ENCODE results near the gene THBS2.

The THBS2 gene

DNA sequence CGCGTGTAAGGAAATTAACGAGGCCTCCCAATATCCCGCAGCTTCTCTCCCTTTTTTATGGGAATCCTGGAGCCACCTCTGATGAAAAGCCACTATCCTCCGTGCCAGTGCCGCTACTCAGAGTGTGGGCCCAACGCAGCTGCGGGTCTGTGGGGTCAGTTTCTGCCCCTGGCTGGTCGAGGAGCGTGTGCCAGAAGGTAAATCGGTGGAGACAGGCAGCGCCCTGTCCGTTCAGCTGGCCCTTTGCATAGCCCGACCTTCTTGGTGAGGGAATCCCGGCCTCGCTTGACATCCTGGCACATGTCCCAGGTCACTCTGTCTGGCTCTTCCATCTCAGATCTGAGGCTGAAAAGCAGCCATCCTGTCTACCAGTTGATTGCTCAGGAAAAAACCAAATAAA, 4.6 kb downstream of the THBS2 start:
- no peak for DNase-seq (ENCODE audit: low spot score)

DNA sequence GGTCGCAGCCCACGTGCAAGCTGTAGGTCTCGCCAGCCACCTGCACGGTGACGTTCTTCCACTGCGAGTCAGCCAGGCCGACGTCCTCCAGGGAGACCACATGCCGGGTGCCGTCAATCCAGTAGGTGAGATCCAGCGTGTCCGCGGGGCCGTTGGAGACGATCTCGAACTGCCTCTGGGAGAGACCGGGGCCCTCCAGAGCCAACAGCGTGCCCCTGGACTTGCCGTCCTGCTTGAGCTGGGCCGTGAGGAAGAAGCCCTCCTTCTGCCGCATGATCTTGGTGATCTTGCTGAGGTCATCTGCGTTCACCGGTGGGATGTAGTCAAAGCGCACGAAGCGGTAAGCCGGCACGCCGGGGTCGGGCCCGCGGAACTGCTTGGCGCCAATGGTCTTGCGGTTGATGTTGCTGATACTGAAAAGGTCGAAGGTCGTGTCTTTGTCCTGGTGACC, 5.1 kb downstream of the THBS2 start:
- DNase-seq (ENCODE audit: low spot score) = no peak

DNA sequence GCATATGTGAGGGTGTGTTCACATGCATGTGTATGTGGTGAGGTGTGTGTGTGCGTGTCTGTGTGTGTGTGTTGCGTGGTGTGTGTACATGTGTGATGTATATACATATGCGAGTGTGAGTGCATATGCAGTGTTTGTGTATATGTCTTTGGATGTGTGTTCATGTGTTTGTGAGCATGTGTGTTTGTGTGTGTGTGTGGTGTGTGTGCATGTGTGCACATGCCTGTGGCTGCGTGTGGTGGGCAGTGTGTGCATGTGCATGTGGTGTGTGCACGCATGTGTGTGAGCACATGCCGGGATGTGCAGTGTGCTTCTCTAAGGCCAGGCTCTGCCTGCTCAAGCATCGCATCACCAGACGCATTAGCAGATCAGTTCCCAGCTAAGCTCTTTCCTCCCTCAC, 5.7 kb downstream of the THBS2 start:
- DNase-seq (ENCODE audit: low spot score) = no peak

DNA sequence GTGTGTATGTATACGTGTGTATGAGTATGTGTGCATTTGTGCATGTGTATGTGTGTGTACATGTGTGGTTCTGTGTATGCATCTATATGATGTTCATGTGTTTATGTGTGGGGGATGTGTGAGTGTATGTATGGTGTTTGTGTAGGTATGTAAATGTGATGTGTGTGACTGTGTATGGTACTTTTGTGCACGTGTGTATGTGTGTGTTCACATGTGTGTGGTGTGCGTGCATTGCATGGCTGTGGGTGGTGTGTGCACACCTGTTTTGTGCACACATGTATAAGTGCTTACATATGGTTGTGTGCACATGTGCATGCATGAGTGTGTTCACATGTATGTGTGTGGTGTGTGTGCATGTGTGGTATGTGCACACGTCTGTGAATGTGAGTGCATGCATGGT, 6.2 kb downstream of the THBS2 start:
- no peak for DNase-seq (ENCODE audit: low spot score)

DNA sequence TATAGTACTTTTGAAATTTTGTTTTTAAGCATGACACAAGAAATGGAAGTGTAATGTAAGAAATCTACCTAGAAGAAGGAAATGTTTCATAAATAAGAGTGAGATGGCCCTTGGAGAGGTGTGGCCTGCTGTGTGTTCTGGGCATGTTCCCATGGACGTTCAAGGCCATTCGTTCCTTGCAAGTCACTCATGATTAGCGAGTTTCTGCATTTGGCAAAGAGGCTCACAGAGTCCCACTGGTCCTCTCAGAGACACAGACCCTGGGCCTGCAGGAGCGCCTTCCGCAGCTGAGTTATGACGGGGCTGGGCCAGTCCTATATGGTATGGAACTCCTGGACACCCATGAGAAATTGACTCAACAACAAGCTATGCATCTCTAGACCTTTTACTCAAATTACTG, 7.2 kb downstream of the THBS2 start:
- DNase-seq (ENCODE audit: low spot score) = no peak

DNA sequence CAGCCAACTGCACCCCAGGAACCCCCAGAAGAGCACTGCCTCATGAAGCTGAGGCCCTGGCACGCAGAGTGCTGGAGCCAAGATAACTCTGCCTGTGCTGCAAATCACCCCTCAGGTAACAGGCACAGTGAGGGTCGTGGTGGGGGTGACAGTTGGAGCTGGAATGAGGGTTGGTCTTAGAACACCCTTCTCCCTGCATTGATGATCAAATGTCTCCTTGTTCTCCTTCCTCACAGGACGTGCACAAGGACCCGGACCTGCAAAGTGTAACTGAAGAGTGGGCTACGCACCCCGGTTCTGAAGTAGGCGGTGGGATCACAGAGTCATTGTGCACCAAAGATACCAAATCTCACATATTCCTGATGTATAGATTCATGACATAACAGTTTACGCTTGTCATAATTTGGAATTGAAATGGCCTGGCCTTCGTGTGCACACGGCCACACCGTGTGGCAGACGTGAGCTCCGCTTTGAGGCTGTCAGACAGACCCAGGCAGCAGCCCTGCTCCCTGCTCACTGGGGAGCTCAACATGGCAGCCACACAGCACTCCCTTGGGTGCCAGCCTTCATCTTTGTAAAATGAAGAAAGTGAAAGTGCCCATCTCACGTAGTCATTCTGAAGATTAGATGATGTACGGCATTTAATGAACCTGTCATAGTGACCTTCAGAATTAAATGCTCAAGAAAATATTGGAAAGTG, 8.8 kb downstream of the THBS2 start:
- DNase-seq (ENCODE audit: low spot score) = no peak

DNA sequence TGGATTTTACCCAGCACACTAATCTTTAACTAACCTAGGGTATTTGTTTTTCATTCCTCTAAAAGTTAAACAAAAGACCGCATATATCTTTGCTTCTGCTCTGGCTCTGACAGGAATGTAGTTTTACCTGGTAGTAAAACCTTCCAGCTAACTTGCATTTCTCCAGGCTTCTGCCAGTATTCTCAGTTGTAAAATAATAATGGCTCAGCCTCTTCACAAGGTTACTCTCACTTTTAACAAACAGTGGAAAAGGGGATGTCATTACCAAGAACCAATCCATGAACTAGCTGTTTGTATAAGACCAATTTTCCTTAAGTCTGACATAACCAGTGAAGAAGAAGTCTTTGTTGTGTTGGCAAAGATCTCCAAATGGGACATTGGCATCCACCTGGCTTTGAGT, 10.0 kb downstream of the THBS2 start:
- no peak for DNase-seq (ENCODE audit: low spot score)

DNA sequence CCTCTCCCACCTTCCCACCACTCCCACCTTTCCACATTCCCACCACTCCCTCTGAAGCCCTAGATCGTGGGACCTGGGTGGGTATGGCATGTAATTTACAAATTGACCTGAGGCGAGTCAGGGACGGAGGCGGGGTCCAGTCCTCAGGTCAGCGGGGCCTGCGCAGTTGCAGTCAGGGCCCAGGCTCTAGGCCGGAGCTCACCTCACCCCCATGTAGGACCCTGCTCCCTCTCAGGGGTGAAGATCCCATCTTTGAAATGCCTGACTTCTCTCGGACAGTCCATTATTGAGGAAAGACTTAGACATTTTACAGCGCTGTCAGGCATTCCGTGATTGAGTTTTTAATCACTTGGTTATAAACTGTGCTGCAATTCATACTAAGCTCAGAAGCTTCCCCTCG, 10.5 kb downstream of the THBS2 start:
- no peak for DNase-seq (ENCODE audit: low spot score)

DNA sequence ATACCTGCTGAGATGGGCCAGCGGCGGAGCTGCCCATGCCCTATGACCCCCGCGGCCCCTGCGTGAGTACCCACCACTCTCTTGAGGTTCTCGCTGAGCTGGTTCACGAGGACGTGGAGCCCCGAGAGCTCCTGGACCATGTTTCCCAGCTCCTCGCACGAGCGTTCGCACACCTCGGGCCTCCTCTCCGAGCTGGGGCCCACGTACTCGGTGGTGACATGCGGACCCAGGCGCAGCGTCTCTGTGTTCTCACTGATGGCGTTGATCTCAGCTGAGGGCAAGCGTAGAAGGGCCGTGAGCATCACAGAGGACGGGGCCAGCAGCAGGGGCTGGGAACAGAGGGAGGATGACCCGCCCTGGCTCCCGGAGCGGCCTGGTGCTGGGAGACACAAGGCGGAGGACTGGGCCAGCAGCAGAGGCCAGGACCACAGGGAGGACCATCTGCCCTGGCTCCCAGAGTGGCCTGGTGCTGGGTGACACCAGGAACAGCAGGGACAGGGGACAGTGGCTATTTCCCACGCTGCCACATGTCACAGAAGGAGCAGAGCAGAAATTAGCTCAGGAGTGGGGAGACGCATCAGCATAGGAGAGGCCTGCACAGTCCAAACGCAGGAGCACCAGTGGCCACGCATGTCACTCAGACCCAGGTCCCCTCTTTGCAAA, 11.8 kb downstream of the THBS2 start:
- no peak for DNase-seq (ENCODE audit: low spot score)

DNA sequence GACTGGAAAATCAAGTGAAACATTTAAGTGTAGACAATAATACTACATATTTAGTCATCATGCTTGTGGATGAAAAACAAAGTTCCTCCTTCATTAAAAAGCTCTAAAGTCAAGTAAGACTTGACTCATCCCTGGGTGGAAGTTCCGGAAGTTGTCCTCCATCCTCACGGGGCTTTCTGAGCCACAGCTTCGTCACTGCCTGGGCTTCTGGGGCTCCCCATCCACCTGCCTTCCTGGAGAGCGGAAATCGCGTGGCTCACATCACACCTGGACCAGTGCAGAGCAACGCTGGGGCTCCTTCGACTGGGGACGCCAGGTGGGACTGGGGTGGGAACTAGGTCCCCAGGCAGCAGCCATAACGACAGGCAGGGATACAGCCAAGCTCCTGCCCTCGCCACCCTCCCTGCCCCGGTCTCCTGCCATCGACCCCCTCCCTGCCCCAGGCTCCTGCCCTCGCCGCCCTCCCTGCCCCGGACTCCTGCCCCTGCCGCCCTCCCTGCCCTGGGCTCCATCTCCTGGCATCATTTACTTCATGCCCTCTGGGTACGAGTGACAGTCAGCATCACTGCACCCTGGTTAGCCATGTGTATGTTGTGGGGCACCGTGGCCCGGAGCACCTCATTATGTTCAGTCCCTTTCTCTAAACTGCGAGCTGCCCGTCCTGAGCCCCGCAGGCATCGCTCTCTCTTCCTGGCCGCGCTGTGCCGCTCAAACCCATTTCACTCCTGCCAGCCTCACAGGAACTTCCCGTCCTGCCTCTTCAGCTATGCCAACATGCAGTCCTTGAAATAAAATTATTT, 12.9 kb downstream of the THBS2 start:
- no peak for DNase-seq (ENCODE audit: low spot score)

DNA sequence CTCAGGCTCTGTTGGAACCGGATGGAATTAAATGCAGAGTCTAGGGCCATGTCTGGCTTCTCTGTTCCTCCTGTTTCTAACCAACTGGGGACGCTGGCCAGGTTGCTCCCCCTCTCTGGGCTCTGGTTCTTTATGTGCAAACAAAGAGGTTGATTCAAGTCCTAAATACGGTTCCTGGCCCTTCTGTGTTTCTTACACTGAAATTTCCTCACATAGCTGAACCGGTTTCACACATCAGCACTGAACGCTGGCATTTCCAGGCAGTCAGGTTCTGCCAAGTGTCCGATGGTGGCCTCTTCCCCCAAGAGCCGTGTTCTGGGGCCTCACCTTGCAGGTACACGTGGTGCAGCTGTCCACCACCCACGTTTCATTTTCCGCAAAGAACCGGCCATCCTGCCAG, 13.5 kb downstream of the THBS2 start:
- DNase-seq (ENCODE audit: low spot score) = no peak

DNA sequence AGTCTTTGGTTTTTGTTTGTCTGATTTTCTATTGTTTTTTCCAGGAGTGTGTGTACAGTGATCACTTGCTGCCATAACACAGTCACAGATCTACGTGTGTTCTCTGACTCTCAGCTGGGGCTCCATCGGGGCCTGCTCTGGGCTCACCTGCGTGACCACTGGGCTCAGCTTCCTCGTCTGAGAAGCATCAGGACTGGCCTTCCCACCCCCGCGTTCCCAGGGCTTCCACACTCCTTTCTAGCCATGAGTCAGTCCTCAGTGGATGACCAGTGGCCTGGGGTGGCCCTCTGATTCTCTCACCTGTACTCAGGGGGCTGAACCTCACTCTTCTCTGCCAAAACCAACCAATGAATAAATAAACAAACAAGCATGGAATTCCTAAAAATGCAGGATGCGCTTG, 14.5 kb downstream of the THBS2 start:
- no peak for DNase-seq (ENCODE audit: low spot score)

DNA sequence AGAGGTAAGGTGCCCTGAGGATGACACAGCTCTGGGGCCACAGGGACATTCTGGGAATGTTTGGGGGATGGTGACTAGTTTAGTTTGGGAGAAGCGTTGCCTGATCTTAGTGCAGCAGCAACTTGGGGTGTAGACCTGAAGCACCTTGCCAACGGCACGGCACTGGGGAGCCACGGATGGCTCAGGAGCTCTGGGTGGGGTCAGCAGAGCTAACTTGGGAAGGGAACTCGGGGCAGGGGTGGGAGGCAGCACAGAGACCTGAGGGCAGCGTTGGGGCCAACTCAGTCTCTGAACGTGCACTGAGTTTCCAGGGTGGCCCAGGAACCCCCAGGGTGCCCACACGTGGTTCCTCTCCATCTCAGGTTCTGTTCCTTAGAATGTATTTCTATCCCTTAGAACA, 14.9 kb downstream of the THBS2 start:
- DNase-seq (ENCODE audit: low spot score) = no peak

DNA sequence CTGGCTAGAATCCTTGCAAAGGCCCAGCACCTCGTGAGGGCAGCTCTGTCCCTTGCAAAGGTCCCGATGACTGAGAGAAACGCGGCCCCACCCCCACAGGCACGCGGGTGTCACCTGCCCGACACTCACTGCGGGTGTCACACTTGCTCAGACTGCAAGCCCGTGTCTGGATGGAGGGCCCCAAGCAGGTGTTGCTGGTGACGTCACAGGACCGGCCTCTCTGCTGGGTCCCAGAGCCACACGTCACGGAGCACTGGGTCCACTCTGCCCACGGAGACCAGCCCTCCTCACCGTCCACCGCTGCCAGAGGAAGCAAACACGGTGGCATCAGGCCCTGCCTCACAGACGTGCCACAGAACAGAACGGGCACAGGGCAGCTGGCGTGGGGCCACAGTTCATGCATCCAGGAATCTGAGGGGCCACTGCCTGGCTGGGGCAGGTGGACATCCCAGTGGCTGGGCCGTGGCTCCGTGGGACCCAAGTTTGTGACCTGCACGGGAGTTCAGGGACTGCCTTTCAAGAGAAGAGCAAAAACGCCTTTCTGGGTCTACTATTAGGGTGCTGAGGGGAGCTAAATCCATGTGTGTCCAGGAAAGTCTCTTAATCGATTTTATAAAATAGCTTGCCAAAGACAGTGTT, 16.0 kb downstream of the THBS2 start:
- no peak for DNase-seq (ENCODE audit: low spot score)

DNA sequence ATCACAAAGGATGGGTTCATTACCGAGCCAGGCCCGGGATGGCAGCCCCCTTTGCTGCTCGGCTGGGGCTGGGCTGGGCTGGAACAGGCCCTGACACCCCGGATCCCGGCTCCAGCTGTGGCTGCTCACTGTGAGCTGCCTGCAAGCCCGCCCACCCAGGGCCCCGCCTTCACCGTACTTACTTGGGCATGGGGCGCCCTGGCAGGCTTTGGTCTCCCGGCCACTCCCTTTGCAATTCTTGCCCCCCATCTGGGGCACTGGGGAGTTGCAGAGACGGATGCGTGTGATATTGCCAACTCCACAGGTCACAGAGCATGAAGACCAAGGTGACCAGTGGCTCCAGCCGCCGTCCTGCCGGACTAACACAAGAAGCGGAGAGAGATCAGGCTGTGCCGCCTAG, 16.7 kb downstream of the THBS2 start:
- DNase-seq (ENCODE audit: low spot score) = no peak

DNA sequence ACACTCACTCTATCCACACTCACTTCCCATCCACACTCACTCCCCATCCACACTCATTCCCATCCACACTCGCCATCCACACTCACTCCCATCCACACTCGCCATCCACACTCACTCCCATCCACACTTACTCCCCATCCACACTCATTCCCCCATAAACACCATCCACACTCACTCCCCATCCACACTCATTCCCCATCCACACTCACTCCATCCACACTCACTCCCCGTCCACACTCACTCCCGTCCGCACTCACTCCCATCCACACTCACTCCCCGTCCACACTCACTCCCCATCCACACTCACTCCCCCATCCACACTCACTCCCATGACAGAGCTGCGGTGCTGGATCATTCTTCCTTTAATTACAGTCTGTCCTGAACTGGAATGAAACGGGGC, 17.1 kb downstream of the THBS2 start:
- no peak for DNase-seq (ENCODE audit: low spot score)

DNA sequence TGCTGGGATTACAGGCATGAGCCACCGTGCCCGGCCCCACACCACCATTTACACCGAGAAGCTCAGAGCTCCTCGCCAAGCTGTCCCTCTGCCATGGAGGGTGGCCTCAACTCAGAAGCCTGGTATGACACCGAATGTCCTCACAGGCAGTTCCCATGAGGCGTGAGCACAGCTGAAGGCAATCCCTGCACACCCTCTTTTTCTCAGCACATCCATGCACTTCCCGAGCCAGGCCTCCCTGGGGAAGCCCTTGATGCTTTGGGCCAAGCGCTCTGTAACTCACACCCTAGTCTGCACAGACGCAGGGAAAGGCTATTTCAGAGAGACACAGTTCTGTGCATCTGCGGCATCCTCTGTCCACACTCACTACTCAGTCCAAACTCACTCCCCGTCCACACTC, 18.4 kb downstream of the THBS2 start:
- DNase-seq (ENCODE audit: low spot score) = no peak

DNA sequence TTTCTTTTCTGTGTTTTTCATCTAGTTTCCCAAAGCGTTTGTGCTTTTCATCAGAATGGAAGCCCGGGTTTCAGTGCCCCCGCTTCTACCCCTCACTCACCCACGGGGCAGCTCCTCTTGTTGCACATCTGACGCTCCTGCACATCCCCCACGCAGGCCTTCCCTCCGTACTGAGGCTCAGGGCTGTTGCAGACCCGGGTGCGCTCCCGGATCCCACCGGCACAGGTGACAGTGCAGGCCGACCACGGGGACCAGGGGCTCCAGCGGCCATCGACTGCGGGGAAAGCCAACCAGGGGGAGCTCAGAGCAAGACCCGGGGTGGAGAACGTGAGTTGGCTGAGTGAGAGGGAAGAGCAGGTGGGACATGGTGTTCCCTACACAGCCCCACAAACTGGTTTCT, 19.0 kb downstream of the THBS2 start:
- no peak for DNase-seq (ENCODE audit: low spot score)

DNA sequence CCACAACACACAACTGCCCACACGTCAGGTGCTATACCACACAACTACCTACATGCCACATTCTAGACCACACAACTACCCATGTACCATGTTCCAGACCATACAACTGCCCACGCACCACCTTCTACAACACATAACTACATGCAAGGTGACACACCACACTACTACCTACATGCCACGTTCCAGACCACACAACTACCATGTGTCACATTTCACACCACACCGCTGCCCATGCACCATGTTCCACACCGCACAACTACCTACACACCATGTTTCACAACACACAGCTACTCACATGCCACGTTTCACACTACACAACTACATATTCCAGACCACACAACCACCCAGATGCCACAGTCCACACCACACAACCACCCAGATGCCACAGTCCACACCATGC, 19.8 kb downstream of the THBS2 start:
- DNase-seq (ENCODE audit: low spot score) = no peak

DNA sequence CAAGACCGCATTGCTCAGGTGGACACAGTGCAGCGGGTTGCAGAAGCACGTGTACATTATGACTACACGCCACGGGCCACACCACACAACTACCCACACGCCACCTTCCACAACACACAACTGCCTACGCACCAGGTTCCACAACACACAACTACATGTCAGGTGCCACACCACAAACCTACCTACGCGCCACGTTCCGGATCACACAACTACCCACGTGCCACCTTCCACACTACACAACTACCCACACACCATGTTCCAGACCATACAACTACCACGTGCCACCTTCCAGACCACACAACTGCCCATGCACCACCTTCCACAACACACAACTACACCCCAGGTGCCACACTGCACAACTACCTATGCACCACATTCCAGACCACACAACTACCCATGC, 20.5 kb downstream of the THBS2 start:
- DNase-seq (ENCODE audit: low spot score) = no peak

DNA sequence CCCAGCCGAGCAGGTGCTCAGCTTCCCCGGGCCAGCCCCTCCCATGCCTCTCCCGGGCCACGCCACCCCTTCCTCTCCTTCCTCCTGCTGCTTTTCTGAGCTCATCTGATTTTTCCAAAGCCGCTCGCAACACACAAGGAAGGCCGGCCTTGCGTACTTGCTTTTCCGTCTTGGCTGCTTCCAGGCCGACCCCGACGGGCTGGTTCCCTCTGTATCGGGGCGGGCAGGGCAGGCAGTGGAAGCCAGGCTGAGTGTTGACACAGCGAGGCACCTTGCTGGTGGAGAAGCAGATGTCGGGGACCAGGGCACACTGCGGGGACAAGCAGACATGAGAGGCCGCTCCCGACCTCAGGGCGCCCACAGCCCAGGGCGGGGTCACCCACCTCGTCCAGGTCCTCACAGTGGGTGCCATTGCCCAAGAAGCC, 21.1 kb downstream of the THBS2 start:
- no peak for DNase-seq (ENCODE audit: low spot score)

DNA sequence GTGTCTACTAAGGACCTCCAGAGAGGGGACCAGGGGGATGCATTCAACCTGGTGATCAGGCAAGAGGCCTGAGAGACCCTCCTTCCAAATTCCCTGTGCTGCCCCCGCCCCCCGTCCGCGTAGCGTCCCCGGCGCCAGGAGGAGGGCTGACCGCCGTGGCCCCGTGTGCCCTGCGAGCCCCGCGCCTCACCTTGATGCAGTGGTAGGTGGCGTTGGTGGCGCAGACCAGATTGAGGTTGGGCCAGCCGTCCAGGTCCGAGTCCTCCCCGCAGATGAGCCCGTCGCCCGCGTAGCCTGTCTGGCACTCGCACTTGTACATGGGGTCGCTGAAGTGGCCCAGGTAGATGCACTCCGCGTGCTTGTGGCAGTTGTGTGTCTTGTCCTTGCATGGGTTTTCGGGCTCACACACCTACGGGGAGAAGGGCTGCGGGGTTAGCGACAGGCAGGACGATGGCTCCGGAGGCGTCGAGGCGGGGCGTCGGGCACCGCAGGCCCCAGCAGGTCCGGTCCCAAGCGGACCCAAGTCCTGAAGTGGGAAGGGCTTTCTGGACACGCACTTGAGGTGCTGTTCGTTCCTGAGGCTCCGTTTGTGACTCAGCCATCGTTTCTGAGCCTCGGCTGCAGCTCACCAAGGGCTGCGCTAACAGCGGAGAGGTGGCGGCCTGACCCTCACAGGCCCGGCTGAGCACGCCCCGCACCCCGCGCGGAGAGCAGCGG, 21.7 kb downstream of the THBS2 start:
- no peak for DNase-seq (ENCODE audit: low spot score)

Data from hepatic stellate cell (primary cell).